ENCODE measurements around the gene KRTAP2-4.
"Not testable (repeated sequence)": the region's sequence is repeated elsewhere in the genome, so short reads cannot be mapped to it uniquely, and the experiment has no call there.

Gene KRTAP2-4

DNA sequence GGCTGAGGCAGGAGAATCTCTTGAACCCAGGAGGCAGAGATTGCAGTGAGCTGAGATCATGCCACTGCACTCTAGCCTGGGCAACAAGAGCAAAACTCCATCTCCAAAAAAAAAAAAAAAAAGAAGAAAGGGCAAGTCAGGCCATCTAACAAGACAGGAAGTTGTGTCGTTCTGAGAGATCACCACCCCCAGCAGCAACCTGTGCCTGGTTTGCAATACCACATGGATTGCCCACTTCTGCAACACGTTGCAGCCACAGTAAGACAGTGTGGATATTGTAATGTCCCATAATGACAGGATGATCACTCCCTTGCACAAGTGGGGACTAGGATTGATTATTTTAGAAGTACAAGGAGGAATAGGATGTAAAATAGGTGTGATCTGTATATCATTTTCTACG, 3.4 kb upstream of the KRTAP2-4 start:
- no peak for DNase-seq

DNA sequence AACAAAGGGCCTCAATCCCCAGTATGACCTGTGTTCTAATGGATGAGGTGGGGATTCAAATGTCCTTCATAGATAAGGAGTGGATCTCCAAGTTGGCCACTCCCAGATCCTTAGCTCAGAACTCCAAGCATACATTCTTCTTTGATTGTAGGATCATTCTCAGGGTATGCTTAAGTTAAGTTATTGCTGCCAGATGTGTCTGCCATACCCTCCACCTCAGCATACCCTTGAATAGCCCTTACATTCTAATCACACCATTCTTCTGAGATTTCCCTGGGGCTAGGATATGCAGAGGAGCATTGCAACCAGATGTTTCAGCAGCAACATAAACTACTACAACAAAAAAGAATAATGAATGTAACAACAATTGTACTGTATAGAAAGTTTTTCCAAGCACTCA, 1.6 kb upstream of the KRTAP2-4 start:
- no peak for DNase-seq

DNA sequence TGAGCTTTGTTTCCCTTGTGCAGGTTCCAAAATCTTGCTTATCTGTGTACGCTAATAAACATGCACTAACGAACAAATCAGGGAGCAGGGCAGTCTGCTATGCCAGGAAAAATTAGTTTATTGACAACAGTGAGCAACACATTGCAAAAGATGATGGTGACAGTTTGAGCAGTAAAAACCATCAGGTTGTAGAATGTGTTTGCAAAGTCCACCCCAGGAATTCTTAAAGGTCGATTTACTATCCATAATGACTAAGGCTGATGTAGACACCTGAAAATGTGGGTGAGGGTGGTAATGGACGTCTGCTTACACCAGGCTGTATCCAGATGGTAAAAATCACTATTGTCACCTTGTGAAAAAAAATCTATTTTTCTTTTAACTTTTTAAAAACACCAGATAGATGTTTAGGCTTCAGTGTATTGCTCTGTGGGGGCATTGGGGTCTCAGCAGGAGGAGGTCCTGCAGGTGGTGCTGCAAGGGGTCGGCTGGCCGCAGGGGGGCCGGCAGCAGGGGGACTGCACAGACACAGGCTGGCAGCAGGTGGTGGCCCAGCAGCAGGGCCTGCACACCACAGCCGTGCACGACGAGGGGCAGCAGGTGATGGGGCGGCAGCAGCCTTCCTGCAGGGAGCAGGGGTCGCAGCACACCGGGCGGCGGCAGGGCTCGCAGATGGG, 526 bp downstream of the KRTAP2-4 start:
- DNase-seq, result not testable (repeated sequence)

DNA sequence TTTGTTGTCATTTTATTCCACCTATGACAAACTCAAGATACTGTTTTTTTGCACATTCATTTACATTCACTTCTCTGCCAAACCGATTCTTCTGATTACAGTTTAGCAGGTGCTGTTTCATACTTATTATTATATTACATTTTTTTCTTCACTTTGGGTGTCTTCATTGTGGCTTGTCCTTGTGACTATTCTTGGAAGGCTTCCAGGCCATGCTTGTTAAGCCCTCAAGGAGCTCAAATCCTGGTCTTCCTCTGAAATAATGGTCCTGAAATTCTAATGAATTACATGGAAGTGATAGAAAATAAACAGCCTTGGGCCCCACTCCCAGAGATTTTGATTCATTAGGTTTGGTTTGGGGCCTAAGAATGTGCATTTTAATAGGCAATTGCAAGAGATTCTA, 1.4 kb downstream of the KRTAP2-4 start:
- no peak for DNase-seq

DNA sequence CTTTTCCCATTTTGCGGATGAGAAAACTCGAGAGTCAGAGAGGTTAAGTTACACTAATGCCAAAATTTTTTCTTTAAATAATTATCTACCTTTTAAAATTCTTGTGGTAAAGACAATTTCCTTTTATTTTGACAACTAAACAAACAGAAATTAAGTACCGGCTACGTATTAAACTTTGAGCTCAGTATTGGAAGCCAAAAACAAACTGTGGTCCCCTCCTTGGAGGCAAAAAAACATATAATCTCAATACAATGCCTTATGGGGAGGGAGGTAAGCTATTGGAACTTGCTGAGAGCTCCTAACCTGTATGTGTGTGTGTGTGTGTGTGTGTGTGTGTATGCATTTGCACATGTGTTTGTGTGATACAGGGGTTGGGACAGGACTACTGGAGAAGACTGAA, 2.2 kb downstream of the KRTAP2-4 start:
- no peak for DNase-seq

DNA sequence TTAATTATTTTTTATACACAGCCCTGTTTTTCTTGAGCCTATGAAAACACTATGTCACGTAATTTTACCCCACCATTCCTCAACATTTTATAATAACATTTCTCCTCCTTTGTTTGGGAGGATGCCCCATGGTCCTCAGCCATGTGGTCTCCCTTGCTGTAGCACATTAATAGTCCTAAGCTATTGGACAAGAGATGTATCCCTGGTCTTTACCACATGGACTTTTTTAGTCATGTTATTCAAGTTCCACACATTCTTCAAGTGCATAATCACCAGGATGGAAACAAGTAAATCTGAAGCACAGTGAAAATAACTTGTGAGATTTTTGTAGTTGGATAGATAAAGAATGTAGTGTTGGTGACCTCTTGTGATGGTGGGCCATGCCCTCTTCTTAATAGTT, 3.7 kb downstream of the KRTAP2-4 start:
- DNase-seq, result no peak

DNA sequence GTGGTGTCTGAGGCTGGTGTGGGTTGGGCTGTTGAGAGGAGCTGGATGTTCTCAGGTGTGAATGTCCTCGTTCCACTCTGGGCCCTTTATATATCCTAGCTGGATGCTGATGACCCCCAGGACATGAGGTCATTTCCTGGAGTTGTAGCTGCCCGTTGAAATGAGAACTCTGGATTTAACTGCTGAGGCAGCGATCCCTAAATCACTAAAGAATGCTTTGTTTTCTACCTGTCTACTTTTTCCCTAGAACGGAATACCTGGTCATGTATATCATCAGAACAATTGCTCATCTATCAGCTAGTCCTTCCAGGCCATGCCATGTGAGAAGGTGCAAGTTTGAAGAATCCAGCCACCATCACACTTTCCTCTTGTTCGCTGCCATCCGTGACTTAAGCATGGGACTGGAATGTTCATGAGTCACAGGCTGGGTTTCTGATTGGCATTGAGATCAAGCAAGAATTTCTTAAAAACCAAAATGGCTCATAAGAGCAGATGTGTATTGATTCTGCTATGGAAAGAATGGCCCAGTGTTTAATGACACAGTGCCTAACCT, 5.6 kb downstream of the KRTAP2-4 start, which contains the start of gene KRTAP2-3:
Gene KRTAP2-3 (minus strand): TSS at position 63 of the 553 bp plus-strand sequence. CDS start 64 bp downstream, outside the sequence.
- no peak for DNase-seq

DNA sequence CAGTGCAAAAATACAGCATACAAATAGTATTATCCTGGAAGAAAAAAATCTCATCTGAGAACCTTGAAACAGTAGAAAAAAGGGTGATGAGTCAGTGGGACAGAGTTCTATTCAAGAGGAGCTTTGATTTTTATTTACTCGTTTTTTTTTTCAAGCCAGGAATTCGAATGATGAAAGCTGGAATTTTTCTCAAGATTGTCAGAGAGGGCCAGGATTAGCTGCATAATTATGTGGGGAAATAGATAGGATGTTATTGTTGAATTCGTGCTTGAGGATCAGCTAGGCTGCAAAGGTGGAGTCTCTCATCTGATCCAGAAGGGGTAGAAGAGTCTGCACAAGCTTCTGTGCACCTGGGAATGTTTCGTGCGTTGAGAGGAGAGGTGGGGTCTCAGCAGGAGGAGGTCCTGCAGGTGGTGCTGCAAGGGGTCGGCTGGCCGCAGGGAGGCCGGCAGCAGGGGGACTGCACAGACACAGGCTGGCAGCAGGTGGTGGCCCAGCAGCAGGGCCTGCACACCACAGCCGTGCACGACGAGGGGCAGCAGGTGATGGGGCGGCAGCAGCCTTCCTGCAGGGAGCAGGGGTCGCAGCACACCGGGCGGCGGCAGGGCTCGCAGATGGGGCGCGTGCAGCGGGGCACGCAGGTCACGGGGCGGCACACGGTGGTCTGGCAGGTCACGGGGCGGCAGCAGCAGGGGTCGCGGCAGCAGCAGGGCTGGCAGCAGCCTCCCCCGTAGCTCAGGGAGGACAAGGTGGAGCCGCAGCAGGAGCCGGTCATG, 6.2 kb downstream of the KRTAP2-4 start:
- not testable (repeated sequence) for DNase-seq

DNA sequence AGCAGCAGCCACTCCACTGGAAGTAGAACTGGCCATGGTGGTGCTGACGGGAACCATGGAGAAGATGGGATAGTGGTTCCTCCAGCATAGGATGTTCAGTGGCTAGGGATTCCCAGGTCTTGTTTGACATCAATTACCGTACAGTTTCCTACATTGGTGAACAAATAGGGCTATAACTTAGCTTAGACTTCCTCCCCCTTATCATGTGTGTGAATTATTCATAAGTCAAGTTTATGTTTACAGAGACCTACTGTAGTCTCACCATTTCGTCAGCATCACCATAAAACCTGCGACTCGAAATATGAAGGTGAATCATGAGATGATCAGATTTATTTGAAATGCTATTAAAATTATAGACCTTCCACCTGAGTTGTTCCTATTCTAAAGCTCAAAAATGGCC, 6.9 kb downstream of the KRTAP2-4 start:
- no peak for DNase-seq

DNA sequence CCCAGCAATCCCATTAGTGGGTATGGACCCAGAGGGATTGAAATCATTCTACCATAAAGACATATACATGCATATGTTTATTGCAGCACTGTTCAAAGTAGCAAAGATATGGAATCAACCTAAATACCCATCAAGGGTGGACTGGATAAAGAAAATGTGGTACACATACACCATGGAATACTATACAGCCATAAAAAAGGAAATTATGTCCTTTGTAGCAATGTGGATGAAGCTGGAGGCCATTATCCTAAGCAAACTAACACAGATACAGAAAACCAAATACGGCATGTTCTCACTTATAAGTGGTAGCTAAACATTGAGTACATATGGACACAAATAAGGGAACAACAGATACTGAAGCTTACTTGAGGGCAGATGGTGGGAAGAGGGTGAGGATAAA, 8.1 kb downstream of the KRTAP2-4 start:
- no peak for DNase-seq

DNA sequence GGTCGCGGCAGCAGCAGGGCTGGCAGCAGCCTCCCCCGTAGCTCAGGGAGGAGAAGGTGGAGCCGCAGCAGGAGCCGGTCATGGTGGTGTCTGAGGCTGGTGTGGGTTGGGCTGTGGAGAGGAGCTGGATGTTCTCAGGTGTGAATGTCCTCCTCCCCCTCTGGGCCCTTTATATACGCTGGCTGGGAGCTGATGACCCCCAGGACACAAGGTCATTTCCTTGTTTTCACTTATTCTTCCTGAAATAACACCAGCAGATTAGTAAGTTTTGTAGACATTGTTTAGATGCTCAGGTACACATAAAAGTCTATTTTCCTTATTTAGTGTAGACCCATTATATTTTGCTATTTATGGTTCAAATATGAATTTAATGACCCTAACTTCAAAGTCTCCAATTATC, 10.5 kb downstream of the KRTAP2-4 start, which contains the start of gene KRTAP2-2:
Gene KRTAP2-2 (minus strand): TSS at position 101 of the 400 bp plus-strand sequence. CDS start 19 bp downstream, at position 82.
- not testable (repeated sequence) for DNase-seq

DNA sequence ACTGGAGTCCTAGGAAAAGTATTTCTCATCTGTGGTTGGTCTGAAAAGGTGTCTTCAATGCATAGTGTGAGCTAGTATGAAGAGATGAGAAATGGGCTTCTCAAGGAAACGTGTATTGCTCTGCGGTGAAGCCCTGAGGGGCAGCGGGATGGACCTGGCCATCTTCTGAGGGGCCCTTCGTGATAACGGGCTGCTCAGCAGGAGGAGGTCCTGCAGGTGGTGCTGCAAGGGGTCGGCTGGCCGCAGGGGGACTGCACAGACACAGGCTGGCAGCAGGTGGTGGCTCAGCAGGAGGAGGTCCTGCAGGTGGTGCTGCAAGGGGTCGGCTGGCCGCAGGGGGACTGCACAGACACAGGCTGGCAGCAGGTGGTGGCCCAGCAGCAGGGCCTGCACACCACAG, 11.1 kb downstream of the KRTAP2-4 start:
- not testable (repeated sequence) for DNase-seq

DNA sequence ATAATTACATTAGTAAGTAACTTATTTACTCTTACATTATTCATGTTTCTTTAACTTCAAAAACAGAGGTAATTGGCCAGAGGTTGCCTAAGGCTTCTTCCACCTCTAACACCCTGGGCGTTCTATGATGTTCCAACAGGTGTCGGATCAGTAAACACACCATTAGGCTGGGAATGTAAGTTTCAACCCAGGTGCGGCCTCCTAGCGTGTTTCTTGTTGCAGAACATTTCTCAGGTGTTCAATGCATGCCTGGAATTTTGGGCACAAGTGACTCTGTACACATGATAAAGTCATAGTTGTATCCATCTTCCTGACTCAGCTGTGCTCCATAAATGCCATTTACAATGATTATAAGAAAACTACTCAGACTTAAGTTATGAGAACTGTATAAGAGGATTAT, 11.7 kb downstream of the KRTAP2-4 start:
- DNase-seq, result no peak

DNA sequence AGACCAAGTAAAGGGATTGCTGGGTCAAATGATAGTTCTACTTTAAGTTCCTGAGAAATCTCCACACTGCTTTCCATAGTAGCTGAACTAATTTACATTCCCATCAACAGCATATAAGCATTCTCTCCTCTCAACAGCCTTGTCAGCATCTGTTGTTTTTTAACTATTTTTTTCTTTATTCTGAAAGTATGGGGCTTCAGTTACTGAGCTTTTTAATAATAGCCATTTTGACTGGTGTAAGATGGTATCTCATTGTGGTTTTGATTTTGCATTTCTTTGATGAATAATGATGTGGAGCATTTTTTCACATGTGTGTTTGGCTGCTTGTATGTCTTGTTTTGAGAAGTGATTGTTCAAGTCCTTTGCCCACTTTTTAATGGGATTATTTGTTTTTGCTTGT, 13.1 kb downstream of the KRTAP2-4 start:
- DNase-seq, result no peak

DNA sequence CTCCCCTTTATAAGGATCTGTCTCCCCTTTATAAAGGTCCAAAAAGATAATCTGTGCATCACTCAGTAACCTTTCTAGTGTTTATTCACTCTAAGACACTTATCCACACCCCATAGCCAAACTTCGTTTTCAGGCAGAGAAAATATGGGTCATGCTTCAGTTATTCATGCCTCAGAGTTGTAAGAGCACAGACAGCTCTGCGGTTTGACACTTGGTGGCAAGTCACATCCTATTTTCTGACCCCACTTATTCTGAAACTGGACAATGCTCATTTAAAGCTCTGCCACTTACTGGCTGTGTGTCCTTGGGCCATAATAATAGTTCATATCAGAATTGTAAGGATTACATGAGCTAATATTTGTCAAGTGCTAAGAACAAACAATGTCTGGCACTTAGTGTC, 16.6 kb downstream of the KRTAP2-4 start:
- DNase-seq, result no peak

DNA sequence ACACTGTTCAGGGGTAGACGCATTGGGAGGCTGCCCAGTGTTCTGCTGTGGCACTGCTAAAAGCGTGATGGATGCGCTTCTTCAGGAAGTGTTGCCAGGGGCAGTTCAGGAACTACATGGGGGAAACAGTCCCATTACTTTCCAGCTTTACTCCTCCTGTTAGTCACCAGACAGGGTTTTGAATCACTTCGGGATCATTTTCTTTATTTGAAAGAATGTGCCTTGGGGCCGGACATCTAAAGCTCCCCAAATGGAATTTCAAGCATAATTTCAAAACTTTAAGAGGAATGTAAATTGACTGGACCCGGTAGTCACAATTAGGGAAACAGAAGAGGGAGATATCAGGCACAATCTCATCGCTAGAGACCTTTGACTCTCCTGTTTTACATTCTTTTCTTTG, 17.2 kb downstream of the KRTAP2-4 start:
- DNase-seq, result no peak

DNA sequence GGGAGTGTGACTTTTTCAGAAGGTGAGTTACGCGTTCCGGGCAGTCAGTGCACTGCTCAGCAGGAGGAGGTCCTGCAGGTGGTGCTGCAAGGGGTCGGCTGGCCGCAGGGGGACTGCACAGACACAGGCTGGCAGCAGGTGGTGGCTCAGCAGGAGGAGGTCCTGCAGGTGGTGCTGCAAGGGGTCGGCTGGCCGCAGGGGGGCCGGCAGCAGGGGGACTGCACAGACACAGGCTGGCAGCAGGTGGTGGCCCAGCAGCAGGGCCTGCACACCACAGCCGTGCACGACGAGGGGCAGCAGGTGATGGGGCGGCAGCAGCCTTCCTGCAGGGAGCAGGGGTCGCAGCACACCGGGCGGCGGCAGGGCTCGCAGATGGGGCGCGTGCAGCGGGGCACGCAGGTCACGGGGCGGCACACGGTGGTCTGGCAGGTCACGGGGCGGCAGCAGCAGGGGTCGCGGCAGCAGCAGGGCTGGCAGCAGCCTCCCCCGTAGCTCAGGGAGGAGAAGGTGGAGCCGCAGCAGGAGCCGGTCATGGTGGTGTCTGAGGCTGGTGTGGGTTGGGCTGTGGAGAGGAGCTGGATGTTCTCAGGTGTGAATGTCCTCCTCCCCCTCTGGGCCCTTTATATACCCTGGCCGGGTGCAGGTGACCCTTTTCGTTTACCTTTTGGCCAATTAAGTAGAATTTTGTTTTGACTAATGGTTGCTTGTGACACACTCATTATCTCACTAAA, 18.8 kb downstream of the KRTAP2-4 start, which contains the start of gene KRTAP2-1:
Gene KRTAP2-1 (minus strand): TSS at position 582 of the 731 bp plus-strand sequence. CDS start 49 bp downstream, at position 533.
- DNase-seq, result not testable (repeated sequence)

DNA sequence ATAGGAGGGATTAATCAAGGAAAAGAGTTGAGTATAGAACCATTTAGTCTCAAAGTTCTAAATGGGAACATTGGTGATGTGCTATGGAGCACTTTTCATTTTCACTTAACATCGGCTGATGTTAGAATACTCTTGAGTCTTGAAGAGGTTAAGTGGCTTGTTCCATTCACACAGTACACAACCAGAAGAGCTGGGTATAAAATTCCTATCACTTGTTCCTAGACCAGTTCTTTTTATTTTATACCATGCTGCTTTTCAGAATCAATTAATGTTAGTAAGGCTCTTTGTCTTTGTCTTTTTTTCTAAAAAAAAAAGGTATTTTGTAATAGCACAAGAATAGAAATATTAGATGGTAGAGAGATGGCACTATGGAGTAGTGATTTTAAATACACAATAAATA, 22.7 kb downstream of the KRTAP2-4 start:
- DNase-seq, result no peak

DNA sequence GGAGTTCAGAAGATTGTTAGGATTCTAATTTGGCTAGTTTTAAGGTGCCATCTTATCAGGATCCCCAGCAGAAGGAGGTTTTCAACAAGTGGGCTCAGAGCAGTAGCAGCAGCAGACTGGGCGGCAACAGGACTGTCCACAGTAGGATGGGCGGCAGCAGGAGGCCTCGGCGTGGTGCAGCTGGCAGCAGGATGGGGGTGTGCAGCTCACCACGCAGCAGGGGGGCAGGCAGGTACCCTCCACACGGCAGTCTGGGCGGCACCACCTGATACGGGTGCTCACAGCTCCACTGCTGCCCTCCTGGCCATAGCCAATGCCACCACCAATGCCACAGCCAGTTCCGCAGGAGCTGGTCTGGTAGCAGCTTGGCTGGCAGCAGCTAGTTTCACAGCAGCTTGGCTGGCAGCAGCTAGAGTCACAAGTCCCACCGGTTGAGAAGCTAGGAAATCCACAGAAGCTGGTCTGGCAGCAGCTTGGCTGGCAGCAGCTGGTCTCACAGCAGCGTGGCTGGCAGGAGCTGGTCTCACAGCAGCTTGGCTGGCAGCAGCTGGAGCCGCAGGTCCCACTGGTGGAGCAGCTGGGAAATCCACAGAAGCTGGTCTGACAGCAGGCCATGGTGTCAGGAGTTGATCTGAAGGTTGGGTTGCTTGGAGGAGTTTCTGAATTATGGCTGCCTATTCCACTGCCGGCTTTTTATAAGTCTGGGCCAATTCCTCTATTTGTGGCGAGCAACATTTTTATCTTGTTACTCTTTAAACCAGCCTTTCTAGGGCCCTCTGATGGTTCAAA, 24.7 kb downstream of the KRTAP2-4 start, which contains the start of gene KRTAP1-1:
Gene KRTAP1-1 (minus strand): TSS at position 668 of the 789 bp plus-strand sequence. CDS start 53 bp downstream, at position 615.
- DNase-seq, result peak in 1 of 2 experiments; percentile 11

DNA sequence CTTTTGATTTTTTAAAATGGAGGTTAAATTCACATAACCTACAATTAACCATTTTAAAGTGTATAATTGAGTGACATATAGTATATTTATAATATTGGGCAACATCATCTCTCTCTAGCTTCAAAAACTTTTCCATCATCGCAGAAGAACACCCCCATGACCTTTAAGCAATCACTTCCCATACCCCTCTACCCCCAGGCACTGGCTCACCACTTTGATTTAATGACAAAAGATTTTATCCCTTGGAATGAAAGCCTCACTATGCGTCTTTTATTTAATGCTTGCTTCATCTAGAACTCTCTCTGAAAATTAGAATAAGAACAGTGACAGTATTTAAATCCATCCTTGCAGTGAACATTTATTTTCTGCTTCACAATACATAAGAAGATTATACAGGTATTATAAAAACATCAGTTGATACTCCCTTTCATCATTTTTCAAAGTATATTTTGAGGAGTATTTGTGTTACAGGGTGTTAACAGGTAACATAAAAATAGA, 27.8 kb downstream of the KRTAP2-4 start:
- no peak for DNase-seq

DNA sequence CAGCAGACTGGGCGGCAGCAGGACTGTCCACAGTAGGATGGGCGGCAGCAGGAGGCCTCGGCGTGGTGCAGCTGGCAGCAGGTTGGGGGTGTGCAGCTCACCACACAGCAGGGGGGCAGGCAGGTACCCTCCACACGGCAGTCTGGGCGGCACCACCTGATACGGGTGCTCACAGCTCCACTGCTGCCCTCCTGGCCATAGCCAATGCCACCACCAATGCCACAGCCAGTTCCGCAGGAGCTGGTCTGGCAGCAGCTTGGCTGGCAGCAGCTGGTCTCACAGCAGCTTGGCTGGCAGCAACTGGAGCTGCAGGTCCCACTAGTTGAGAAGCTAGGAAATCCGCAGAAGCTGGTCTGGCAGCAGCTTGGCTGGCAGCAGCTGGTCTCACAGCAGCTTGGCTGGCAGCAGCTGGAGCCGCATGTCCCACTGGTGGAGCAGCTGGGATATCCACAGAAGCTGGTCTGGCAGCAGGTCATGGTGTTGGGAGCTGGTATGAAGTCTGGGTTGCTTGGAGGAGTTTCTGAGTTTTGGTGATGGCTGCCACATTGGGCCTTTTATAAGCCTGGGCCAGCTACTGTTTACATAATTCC, 31.2 kb downstream of the KRTAP2-4 start, which contains the start of gene KRTAP1-3:
Gene KRTAP1-3 (minus strand): TSS at position 529 of the 590 bp plus-strand sequence. CDS start 53 bp downstream, at position 476.
- DNase-seq, result not testable (repeated sequence)

Measured in NCI-H446 (cell line).